ENCODE measurements around the gene ABHD8.

Gene ABHD8

DNA sequence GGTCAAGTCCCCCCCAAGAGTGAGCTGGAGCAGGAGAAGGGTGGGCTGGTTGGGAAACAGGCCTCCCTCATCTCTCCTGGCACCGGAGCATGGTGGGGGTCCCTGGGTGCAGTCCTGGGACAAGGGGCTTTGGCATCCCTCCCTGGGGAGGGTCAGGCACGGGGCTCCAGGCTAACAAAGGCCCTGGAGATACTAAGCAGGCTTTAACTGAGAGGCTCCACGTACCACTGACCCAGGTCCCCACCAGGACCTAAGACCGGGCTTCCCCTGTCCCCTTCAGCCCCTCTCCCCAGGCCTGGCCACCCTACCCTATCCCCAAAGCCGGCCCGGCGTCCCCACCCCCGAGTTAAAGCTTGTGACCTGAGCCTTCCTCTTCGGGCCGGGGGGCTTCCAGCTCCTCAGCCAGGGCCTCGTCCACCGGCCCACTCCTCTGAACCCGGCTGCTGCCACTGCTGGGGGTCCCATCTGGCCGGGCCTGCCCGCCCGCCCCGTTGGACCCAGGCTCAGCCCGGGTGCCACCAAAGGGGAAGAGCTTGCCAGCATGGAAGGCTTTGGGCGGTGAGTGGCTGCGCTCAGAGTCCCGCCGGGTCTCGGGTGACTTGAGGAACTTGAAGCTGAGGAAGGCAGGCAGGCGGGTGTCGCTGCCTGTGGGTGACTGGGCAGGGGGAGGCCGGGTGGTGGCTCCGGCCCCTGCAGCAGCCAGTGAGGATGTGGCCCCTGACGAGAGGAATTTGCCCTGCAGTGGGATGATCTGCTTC lies 21.3 kb upstream of the ABHD8 start:
- no peak for DNase-seq (ENCODE audit: low read depth)
- TF ChIP-seq, protein P1, sequence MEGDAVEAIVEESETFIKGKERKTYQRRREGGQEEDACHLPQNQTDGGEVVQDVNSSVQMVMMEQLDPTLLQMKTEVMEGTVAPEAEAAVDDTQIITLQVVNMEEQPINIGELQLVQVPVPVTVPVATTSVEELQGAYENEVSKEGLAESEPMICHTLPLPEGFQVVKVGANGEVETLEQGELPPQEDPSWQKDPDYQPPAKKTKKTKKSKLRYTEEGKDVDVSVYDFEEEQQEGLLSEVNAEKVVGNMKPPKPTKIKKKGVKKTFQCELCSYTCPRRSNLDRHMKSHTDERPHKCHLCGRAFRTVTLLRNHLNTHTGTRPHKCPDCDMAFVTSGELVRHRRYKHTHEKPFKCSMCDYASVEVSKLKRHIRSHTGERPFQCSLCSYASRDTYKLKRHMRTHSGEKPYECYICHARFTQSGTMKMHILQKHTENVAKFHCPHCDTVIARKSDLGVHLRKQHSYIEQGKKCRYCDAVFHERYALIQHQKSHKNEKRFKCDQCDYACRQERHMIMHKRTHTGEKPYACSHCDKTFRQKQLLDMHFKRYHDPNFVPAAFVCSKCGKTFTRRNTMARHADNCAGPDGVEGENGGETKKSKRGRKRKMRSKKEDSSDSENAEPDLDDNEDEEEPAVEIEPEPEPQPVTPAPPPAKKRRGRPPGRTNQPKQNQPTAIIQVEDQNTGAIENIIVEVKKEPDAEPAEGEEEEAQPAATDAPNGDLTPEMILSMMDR (IDR thresholded peaks at IDR 0.05; ENCODE audit: low read length, missing control alignments): no peak
- no peak overlapping the region for H3K4me3 ChIP-seq (replicated peaks; ENCODE audit: low read depth, low read length)

DNA sequence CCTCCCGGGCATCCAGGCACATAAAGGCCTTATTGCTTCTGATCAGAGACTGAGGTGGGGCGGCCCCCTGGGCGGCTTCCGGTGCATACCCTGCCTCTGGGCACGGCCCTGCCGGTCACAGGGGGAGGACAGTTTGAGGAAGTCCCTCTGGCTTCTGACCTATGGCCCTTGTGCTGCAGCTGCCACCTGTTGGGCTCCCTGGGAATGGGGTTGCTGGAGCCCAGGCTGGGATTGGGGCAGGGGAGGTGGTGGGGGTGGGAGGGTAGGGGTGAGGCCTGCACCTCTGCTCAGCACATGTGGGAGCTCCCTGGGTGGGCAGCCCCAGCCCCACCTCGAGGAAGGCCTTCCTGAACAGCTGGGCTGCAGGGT lies 20.7 kb upstream of the ABHD8 start:
- no peak overlapping the region for H3K4me3 ChIP-seq (replicated peaks; ENCODE audit: low read depth, low read length)
- DNase-seq (ENCODE audit: low read depth): no peak
- TF ChIP-seq, protein P1 (IDR thresholded peaks at IDR 0.05; ENCODE audit: low read length, missing control alignments): no peak

DNA sequence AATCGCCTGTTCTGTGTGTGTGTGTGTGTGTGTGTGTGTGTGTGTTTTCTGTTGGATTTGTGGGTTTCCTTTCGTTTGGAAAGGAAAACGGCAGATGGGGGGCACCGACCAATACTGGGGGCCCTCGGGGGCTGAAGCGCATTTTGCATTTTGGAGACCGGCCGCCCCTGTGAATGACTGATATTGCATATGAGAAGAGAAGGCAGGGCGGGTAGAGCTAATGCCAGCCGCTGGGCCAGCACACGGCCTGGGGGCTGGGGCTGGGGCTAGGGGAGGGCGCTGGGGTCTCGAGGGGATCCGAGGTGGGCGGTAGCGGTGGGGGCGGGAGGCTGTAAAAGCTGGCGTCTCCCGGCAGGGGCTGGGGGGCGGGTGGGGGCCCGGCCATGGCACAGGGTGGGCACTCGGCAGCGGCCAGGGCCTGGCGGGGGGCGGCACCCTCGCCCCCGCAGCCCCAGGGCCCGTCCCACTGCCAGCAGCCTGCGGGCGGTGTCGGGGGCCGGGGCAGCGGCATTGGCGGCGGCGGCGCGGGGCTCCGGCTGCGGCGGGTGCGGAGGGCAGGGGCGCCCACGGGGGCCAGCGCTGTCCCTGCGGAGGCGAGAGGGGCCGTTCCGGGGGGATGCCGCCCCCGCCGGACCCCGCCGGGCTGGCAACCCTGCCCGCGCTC lies 20.2 kb upstream of the ABHD8 start:
- DNase-seq (ENCODE audit: low read depth): no peak
- no peak overlapping the region for H3K4me3 ChIP-seq (replicated peaks; ENCODE audit: low read depth, low read length)
- TF ChIP-seq, protein P1 (IDR thresholded peaks at IDR 0.05; ENCODE audit: low read length, missing control alignments): no peak

DNA sequence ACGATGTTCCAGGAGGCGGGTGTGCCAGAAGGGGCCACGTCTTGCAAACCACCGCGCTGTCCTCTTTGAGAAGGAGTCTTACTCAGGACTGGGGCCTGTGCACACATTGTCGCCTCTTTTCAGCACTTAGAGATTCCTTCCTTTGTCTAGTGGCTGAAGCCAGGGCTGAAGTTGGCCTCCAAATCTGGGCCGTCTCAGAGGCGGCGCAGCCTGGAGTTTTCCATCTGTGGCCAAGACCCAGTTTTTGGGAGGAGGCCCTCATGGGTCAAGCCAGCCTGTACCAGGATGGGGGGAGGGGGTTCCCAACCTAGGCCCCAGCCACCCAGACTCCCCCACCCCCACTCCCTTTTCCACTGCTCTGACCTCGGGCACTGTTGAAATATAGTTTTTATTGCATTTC lies 19.6 kb upstream of the ABHD8 start:
- H3K4me3 ChIP-seq (replicated peaks; ENCODE audit: low read depth, low read length): no peak overlapping the region
- TF ChIP-seq, protein P1 (IDR thresholded peaks at IDR 0.05; ENCODE audit: low read length, missing control alignments): no peak
- no peak for DNase-seq (ENCODE audit: low read depth)

GRCh38 chr19:17321655-17322489 lies 18.6 kb upstream of the ABHD8 start:
- H3K4me3 ChIP-seq (replicated peaks; ENCODE audit: low read depth, low read length): no peak overlapping the region
- TF ChIP-seq, protein P1 (IDR thresholded peaks at IDR 0.05; ENCODE audit: low read length, missing control alignments): no peak
- DNase-seq (ENCODE audit: low read depth): no peak

GRCh38 chr19:17320435-17320834 lies 17.2 kb upstream of the ABHD8 start:
- DNase-seq (ENCODE audit: low read depth): no peak
- H3K4me3 ChIP-seq (replicated peaks; ENCODE audit: low read depth, low read length): no peak overlapping the region
- TF ChIP-seq, protein P1 (IDR thresholded peaks at IDR 0.05; ENCODE audit: low read length, missing control alignments): no peak
